Omental fat pad (tissue), 4 donors: ENCODE data around the gene MORN1. TPM values are rescaled to one million over a fixed set of nuclear protein-coding genes. Genes with fewer than 3 reads are reported as not detected.
"Not testable (repeated sequence)": the region's sequence is repeated elsewhere in the genome, so short reads cannot be mapped to it uniquely, and the experiment has no call there.

Experiments
- ATAC-seq: fragments of 150-250 bp; one replicate; pipeline ENCODE4 v1.9.1; 2016; ENCODE audit warnings: mild to moderate bottlenecking, moderate library complexity; ENCODE audit not compliant: low FRiP score
- DNase-seq: peaks from one replicate; pipeline ENCODE4 v3.0.0-alpha.2; 2019; ENCODE audit warnings: low spot score
- total RNA-seq, 4 donors: library from RNA; depleted of rRNA; stranded (reverse); fragments of >200 nt; gene quantifications; one replicate each; pipeline ENCODE4 v1.1.0, GENCODE V29; 2016
- TF ChIP-seq, protein P1 (sequence below), 3 donors: fragments of 450-650 bp; IDR thresholded peaks; one replicate each; pipeline ENCODE4 v1.5.1; 2016 to 2017; ENCODE audit warnings: antibody characterized with exemption in 3 of 3, mild to moderate bottlenecking in 3 of 3, moderate library complexity in 2 of 3

Gene MORN1
- total RNA-seq, result 1 to 10 TPM; 4.0 to 9.1 (median 6.4) TPM

- ATAC-seq, result peak; percentile 97
- TF ChIP-seq, protein P1, sequence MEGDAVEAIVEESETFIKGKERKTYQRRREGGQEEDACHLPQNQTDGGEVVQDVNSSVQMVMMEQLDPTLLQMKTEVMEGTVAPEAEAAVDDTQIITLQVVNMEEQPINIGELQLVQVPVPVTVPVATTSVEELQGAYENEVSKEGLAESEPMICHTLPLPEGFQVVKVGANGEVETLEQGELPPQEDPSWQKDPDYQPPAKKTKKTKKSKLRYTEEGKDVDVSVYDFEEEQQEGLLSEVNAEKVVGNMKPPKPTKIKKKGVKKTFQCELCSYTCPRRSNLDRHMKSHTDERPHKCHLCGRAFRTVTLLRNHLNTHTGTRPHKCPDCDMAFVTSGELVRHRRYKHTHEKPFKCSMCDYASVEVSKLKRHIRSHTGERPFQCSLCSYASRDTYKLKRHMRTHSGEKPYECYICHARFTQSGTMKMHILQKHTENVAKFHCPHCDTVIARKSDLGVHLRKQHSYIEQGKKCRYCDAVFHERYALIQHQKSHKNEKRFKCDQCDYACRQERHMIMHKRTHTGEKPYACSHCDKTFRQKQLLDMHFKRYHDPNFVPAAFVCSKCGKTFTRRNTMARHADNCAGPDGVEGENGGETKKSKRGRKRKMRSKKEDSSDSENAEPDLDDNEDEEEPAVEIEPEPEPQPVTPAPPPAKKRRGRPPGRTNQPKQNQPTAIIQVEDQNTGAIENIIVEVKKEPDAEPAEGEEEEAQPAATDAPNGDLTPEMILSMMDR (IDR thresholded peaks at IDR 0.05), result no peak
- peak; percentile 89 for DNase-seq
Measured at GRCh38 chr1:2391041-2391930, at the start of gene MORN1, which contains the start of gene RER1. TSS of gene MORN1 (minus strand) at chr1:2391554. CDS start at chr1:2391533, 21 bp downstream. TSS of gene RER1 (plus strand) at chr1:2391841. CDS start at chr1:2395791, 3,950 bp downstream.

DNA sequence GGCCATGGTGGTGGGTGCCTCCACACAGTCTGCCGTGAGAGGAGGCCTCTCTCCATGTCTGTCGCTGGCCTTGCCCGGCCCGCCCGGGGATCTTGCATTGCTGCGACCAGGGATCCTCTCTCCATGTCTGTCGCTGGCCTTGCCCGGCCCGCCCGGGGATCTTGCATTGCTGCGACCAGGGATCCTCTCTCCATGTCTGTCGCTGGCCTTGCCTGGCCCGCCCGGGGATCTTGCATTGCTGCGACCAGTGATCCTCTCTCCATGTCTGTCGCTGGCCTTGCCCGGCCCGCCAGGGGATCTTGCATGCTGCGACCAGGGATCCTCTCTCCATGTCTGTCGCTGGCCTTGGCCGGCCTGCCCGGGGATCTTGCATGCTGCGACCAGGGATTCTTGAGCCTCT lies 49.0 kb upstream of the MORN1 start:
- not testable (repeated sequence) for DNase-seq, ATAC-seq

- DNase-seq, result no peak
- TF ChIP-seq, protein P1 (IDR thresholded peaks at IDR 0.05), result no peak
- no peak for ATAC-seq
Measured at GRCh38 chr1:2439369-2439768, 48.0 kb upstream of the MORN1 start.

DNA sequence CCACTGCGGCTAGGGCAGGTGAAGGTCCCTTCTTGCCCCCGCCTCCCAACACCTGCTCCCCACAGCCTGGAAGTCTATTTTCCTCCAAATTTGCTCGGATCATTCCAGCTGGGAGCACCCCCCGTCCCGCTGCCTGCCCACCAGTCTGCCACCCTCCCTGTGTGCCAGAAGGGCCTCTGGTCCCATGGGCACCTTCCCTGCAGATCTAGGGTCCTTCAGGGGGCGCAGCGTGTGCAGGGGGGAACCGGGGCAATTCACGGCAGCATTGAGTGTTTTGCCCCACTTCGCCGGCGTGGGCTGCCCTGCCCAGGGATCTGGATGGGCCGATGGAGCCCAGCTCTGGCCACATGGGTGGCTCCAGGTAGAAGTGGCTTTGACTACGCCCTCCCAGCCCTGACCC lies 47.3 kb upstream of the MORN1 start:
- no peak for ATAC-seq
- TF ChIP-seq, protein P1 (IDR thresholded peaks at IDR 0.05), result no peak
- no peak for DNase-seq

GRCh38 chr1:2438038-2438437 lies 46.7 kb upstream of the MORN1 start:
- DNase-seq, result no peak
- no peak for ATAC-seq
- TF ChIP-seq, protein P1 (IDR thresholded peaks at IDR 0.05), result no peak

- DNase-seq, result no peak
- TF ChIP-seq, protein P1 (IDR thresholded peaks at IDR 0.05), result no peak
Measured at GRCh38 chr1:2437617-2438016, 46.3 kb upstream of the MORN1 start.

DNA sequence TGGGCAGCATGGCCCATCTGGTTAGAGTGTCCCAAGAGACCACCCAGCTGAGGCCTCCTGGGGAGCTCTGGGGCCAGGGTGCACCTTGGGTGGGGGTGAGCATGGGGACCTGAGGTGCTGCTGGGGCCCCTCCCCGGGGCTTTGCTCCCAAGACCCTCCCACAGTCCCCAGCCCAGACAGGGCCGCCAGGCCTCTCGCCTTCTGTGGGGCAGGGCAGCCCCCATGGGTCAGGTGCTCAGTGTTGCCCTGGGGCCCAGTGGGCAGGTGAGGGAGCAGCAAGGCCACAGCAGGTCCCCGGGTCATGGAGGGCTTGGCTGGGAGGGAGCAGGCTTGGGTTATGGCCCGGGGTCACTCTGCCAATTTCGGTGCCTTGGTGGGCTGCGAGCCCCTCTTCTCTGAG lies 45.5 kb upstream of the MORN1 start:
- ATAC-seq (no peak), DNase-seq (no peak)
- TF ChIP-seq, protein P1 (IDR thresholded peaks at IDR 0.05), result no peak

More at GRCh38 chr1:2437617-2438016, 46.3 kb upstream of the MORN1 start:
- ATAC-seq, result no peak
